Activated T-cell treated with anti-CD3 and anti-CD28 coated beads, Interleukin-2, amount 50 U/mL, for 24 hours (primary cell): ENCODE measurements around the gene TRAF3.
A peak's percentile ranks its signal among the peaks of the same experiment; 100 is the strongest.
"Not testable (repeated sequence)": the region's sequence is repeated elsewhere in the genome, so short reads cannot be mapped to it uniquely, and the experiment has no call there.

ENCODE experiments used
- DNase-seq: peaks from one replicate; pipeline ENCODE4 v3.0.0-alpha.2; 2020
- H3K27ac Mint-ChIP-seq: 2 replicates; pipeline ENCODE4 v1.8.0; 2020; ENCODE audit warnings: mild to moderate bottlenecking, mixed read lengths
- H3K27me3 Mint-ChIP-seq: 2 replicates; pipeline ENCODE4 v1.8.0; 2020; ENCODE audit warnings: mixed read lengths
- H3K36me3 Mint-ChIP-seq: 2 replicates; pipeline ENCODE4 v1.8.0; 2020; ENCODE audit warnings: low read depth, mixed read lengths
- H3K4me1 Mint-ChIP-seq: 2 replicates; pipeline ENCODE4 v1.8.0; 2020; ENCODE audit warnings: low read depth, mixed read lengths
- H3K4me3 Mint-ChIP-seq: 2 replicates; pipeline ENCODE4 v1.8.0; 2020; ENCODE audit warnings: mild to moderate bottlenecking, moderate library complexity, mixed read lengths
- H3K9me3 Mint-ChIP-seq: 2 replicates; pipeline ENCODE4 v1.8.0; 2020; ENCODE audit warnings: mixed read lengths

The TRAF3 gene

DNA sequence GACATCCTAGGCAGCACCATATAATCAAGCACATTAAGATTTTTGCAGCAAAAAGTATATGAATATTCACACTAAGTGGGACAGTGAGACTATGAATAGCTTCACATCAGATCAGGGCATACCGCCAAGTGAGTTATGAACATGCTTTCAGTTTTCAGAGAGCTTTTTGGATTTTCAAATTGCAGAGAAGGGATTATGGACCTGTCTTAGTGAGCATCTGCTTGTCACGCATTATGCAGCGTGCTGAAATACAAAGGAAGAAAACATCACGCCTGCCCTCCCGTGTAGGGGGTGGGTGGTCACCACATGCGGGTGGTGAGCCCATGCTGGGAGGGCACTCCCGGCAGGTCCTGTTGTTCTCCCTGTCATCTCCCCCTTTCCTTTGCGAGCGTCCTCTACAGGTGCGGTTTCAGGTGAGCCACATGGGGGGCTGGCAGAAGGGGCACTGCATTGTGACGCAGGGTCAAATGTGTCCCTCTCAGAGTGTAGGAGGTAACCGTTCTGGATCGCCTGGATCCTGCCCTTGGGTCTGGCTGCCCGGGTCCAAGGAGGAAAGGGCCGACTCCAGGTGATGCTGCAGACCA, 42.6 kb downstream of the TRAF3 start:
- Mint-ChIP-seq H3K27ac (peak overlapping the region; percentile 98), H3K9me3 (no peaks in the 10 kb centered on the region), H3K4me1 (peaks cover 90% of the 10 kb centered on the region), H3K27me3 (no peaks in the 10 kb centered on the region), H3K36me3 (peaks cover 77% of the 10 kb centered on the region), H3K4me3 (peak overlapping the region; percentile 67)
- DNase-seq = no peak

GRCh38 chr14:102821252-102821651, 44.0 kb downstream of the TRAF3 start:
- DNase-seq = no peak
- no peaks in the 10 kb centered on the region for H3K9me3 Mint-ChIP-seq
- H3K36me3 Mint-ChIP-seq = peaks cover 78% of the 10 kb centered on the region
- H3K4me3 Mint-ChIP-seq = peak overlapping the region; percentile 58
- peaks cover 92% of the 10 kb centered on the region for H3K4me1 Mint-ChIP-seq
- H3K27ac Mint-ChIP-seq = peak overlapping the region; percentile 94
- H3K27me3 Mint-ChIP-seq = no peaks in the 10 kb centered on the region

DNA sequence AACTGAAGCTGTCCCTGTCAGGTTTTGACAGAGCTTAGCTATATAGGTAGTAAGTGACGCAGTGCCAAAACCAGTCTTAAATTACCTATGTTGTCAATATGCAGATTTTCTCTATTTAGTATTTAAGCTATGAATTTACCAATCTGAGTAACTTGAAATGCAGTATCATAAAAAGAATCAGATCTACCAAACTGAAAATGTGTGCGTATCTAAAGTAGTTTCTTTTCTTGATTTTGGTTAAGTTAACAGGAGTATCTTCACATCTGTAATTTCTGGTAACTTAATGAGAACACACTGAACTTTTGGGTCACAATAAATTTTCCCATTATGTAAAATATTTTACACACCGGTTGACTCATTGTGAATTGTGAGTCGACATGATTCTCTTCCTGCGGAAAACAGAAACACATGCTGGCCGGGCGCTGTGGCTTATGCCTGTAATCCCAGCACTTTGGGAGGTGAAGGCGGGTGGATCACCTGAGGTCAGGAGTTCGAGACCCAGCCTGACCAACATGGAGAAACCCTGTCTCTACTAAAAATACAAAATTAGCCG, 45.1 kb downstream of the TRAF3 start:
- Mint-ChIP-seq H3K27ac (peak overlapping the region; percentile 96), H3K4me1 (peaks cover 93% of the 10 kb centered on the region), H3K27me3 (no peaks in the 10 kb centered on the region), H3K9me3 (no peaks in the 10 kb centered on the region), H3K36me3 (peaks cover 77% of the 10 kb centered on the region), H3K4me3 (peak overlapping the region; percentile 65)
- peak; percentile 71 for DNase-seq

DNA sequence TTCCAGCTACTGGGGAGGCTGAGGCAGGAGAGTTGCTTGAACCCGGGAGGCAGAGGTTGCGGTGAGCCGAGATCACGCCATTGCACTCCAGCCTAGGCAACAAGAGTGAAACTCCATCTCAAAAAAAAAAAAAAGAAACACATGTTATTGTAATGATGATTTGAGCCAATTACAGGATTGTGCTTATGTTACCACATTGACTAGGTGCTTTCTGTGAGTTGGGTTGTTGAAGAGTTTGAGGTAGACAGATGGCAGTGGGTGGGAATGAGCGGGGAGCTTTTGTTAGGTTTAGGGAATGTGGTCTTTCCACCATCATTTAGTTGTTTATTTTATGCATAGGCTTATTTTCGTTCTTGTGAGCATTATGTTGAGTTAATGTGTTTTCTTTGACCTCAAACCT, 45.6 kb downstream of the TRAF3 start:
- peak overlapping the region; percentile 96 for H3K27ac Mint-ChIP-seq
- H3K4me3 Mint-ChIP-seq = peak overlapping the region; percentile 65
- peaks cover 77% of the 10 kb centered on the region for H3K36me3 Mint-ChIP-seq
- not testable (repeated sequence) for H3K9me3 Mint-ChIP-seq, DNase-seq, H3K27me3 Mint-ChIP-seq
- H3K4me1 Mint-ChIP-seq = peaks cover 93% of the 10 kb centered on the region

DNA sequence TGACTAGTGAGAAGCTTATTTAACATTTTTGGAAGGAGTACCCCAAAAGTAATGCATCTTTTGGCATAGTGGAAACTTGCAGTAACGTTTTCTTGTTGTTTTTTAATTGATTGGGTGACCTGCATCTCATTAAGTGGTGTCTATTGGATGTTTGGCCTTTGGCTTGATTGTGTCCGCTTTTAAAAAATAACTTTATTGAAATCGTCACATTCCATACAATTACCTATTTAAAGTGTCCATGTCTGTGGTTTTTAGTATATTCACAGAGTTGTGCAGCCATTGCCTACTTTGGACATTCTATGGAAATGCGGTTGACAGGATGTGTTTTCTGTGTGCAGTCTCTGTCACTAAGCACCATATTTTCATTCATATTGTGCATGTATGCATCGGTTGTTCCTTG, 46.3 kb downstream of the TRAF3 start:
- H3K9me3 Mint-ChIP-seq = no peaks in the 10 kb centered on the region
- no peak overlapping the region for H3K4me3 Mint-ChIP-seq
- H3K36me3 Mint-ChIP-seq = peaks cover 77% of the 10 kb centered on the region
- H3K27me3 Mint-ChIP-seq = no peaks in the 10 kb centered on the region
- no peak for DNase-seq
- peak overlapping the region; percentile 60 for H3K27ac Mint-ChIP-seq
- H3K4me1 Mint-ChIP-seq = peaks cover 92% of the 10 kb centered on the region

- Mint-ChIP-seq H3K4me3 (no peak overlapping the region), H3K9me3 (no peaks in the 10 kb centered on the region), H3K36me3 (peaks cover 81% of the 10 kb centered on the region), H3K4me1 (peaks cover 94% of the 10 kb centered on the region), H3K27me3 (no peaks in the 10 kb centered on the region), H3K27ac (peak overlapping the region; percentile 81)
- no peak for DNase-seq
Measured at GRCh38 chr14:102824832-102825231, 47.6 kb downstream of the TRAF3 start.

DNA sequence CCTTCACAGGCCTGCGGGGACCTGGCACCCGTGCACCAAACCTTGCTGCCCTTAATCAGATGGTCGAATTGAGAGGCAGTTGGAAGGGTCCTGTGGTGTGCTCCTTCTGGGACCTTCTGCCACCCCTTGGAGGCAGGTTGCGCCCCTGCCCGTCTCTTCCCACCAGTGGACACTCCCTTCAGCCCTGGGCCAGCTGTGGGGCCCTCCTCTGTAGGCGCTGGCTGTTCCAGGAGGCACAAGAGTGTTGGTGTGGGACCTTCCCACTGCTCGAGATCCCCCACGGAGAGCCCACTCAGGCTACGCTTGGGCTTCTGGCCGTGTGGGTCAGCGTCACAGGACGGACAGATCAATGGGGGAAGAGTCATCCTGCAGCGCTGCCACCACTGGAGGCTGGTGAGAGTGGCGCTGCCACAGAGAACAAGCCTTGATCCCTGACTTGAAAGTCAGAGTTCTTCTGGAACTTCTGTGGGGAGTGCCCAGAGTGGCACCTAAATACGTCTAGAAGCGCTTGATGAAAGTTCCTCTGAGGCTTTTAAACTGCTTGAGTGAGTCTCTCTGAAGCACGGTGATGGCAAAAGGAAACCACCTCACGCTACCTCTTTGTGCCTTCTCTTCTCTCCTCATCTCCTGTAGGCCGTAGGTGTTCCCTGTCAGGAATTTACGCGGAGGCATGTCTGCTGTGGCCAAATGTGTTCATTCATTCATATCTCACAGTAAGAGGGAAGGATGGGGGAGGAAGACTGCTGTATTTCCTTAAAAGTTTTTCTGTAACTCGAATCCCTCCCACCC, 48.3 kb downstream of the TRAF3 start:
- no peak for DNase-seq
- Mint-ChIP-seq H3K4me1 (peaks cover 93% of the 10 kb centered on the region), H3K27ac (peak overlapping the region; percentile 81), H3K27me3 (no peaks in the 10 kb centered on the region), H3K36me3 (peaks cover 81% of the 10 kb centered on the region), H3K4me3 (no peak overlapping the region), H3K9me3 (no peaks in the 10 kb centered on the region)

DNA sequence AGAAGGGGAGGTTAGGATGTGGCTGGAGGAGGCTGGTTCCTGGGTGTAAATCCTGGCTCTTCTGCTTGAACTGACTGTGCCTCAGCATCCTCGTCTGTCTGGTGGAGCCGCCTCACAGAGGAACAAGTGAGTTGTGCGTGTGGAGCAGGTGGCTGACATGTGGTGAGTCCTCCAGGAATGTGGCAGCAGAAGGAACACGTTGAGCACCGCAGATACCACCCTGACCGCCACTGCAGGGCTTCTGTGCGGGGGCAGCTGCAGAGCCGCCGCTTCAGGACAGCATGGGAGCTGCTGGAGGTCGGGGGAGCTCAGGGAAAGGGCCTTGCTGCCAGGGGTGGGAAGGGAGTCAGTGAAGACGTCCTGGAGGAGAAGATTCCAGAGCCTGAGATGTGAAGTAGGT, 48.9 kb downstream of the TRAF3 start:
- no peak overlapping the region for H3K4me3 Mint-ChIP-seq
- no peaks in the 10 kb centered on the region for H3K27me3 Mint-ChIP-seq
- peak overlapping the region; percentile 81 for H3K27ac Mint-ChIP-seq
- H3K36me3 Mint-ChIP-seq = peaks cover 83% of the 10 kb centered on the region
- H3K4me1 Mint-ChIP-seq = peaks cover 94% of the 10 kb centered on the region
- no peaks in the 10 kb centered on the region for H3K9me3 Mint-ChIP-seq
- no peak for DNase-seq

DNA sequence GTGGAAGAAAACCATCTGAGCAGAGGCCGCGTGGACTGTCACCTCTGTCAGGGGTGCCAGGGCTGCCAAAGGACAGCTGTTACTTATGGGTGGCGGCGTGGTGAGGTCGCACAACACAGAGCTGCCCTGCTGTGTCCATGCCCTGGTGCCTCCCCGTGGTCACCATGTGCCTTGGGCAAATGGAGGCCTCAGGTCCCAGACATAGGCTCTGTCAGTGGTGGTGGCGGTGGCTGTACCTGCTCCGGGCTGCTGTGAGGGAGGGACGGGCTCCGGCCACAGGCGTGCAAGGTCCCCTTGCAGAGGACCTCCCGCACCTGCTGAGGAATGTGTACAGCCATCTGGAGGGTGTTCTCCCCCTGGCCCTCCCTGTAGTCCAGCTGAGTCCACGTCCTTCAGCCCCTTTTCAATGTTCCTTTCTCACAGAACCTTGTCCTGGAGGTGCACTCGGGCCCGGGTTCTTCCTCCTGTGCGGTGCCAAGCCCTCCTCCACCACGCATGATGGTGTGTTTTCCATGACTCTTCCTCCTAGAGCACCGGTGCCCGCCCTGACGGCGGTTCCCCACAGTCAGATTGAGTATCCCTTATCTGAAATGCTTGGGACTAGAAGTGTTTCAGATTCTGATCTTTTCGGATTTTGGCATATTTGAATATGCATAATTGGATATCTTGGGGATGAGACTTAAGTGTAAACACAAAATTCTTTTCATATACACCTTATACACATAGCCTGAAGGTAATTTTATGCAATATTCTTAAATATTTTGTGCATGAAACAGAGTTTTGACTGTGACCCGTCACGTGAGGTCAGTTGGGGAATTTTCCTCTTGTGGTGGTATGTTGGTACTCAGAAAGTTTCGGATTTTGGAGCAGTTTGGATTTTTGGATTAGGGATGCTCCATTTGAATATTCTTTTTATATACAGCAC, 49.8 kb downstream of the TRAF3 start:
- no peak overlapping the region for H3K4me3 Mint-ChIP-seq
- H3K27ac Mint-ChIP-seq = peak overlapping the region; percentile 58
- H3K4me1 Mint-ChIP-seq = peaks cover 94% of the 10 kb centered on the region
- peaks cover 88% of the 10 kb centered on the region for H3K36me3 Mint-ChIP-seq
- no peaks in the 10 kb centered on the region for H3K9me3 Mint-ChIP-seq
- DNase-seq = no peak
- no peaks in the 10 kb centered on the region for H3K27me3 Mint-ChIP-seq

DNA sequence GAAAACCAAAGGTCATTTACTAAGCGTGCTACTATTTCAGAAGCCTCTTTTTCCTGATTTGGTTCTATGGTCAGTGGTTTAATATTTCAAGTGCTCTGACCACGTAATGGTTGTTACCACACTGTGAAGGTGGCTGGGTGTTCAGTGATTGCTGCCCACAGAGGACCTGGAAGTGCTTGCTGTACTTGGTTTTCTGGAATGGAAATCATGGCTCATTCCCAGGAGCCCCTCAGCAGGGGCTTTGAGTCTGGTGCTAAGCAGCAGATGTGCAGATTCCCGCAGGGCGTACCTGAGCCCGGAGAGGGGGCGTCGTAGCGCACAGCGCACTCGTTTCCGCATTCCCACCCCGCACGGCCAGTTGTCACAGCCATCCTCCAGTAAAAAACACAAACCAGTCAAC, 50.5 kb downstream of the TRAF3 start:
- Mint-ChIP-seq H3K4me3 (peak overlapping the region; percentile 16), H3K27me3 (no peaks in the 10 kb centered on the region), H3K36me3 (peaks cover 91% of the 10 kb centered on the region), H3K4me1 (peaks cover 89% of the 10 kb centered on the region), H3K27ac (peak overlapping the region; percentile 58), H3K9me3 (no peaks in the 10 kb centered on the region)
- no peak for DNase-seq

DNA sequence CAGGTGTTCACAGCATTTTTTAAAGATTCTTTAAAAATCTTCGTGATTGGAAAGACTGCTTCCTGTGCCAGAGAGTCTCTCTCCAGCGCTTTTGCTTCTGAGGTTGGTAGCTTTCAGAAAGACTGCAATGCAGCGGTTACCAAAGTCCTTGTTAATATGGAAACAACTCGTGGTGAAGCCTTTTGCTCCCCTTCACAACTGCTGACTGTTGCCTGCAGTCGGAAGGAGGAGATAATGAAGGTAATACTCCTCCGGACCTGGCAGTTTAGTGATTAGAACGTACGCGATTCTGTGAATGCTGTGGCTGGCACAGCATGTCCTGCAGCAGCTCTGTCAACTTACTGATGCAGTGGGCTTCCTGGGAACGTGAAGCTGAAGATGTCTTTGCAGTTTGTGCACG, 50.9 kb downstream of the TRAF3 start:
- Mint-ChIP-seq H3K4me1 (peaks cover 87% of the 10 kb centered on the region), H3K9me3 (no peaks in the 10 kb centered on the region), H3K4me3 (no peak overlapping the region), H3K27me3 (no peaks in the 10 kb centered on the region), H3K27ac (peak overlapping the region; percentile 58), H3K36me3 (peaks cover 91% of the 10 kb centered on the region)
- no peak for DNase-seq

DNA sequence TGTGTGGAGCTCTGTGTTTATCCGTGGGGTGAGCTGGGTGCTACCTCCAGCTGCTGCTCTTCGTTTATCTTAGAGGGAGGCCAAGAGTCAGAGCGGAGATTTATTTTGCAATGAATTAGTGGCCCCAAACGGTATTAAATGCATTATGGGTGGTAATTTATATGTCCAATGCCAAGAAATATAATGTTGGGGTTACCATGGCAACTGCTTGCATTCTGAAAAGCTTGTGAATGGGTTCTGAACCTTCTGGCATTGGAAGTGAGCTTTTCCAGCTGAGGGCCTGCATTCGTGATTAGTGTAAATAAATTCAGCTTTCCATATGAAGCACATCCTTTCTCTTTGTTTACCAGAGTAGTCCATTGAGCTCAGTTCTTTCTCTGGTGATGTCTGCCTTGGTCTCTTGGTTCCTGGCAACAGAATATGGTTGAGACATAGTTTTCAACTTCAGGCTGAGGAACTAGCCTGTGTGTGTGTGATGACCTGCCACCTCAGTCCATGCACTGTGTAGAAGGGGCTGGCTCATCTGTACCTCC, 51.8 kb downstream of the TRAF3 start:
- Mint-ChIP-seq H3K27ac (peak overlapping the region; percentile 32), H3K9me3 (no peaks in the 10 kb centered on the region), H3K4me1 (peaks cover 81% of the 10 kb centered on the region), H3K36me3 (peaks cover 93% of the 10 kb centered on the region), H3K4me3 (no peak overlapping the region), H3K27me3 (no peaks in the 10 kb centered on the region)
- DNase-seq = no peak

DNA sequence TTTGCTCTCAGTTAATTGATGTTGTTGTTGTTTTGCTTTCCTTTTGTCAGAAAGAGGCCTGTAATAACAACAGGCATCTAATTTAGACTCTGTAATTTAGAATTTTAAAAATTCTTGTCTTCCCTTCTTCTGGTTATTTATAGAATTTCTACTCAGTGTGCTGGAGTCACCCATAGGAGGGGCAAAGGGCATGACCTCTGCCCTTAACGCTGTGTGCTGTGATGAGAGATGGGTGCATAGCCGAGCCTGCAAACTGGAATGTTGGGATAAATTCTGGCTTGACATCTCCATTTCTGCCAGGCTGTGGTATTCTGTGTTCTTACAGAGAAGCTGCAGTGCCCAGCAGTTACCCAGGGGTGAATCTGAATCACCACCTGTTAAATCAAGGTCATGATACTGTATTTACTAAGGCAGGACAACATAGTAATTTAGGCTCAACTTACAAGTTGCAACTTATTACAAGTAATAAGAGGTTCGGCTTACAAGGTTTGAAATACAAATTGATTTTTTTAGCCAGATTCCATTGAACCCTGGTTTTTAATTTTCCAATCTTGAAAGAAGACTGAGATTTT, 53.3 kb downstream of the TRAF3 start:
- Mint-ChIP-seq H3K9me3 (no peaks in the 10 kb centered on the region), H3K27me3 (no peaks in the 10 kb centered on the region), H3K4me1 (peaks cover 75% of the 10 kb centered on the region), H3K36me3 (peaks cover 94% of the 10 kb centered on the region), H3K27ac (peak overlapping the region; percentile 85), H3K4me3 (no peak overlapping the region)
- no peak for DNase-seq
